ENCODE results near the gene STAB2.

DNA sequence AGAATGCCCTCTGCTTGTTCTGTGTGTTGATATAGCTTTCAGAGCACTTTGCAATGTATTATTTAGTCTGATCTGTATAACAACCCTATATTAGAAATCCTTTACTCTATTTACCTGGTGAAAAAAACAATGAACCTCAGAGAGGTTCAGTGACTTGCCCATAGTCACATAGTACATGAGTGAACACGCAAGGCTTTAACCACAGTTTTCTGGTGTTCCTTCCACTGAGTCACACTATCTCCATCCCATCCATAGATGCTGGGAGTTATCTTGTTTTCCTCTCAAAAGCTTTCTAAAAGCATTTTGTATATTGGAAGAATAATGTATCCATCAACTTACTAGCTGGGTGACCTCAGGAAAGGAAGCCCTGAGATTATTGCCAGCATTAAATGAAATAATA, 149.5 kb downstream of the STAB2 start:
- no peak for TF ChIP-seq RAD21 (IDR thresholded peaks at IDR 0.05; ENCODE audit: low read depth)
- TF ChIP-seq EP300 (IDR thresholded peaks at IDR 0.05; ENCODE audit: borderline replicate concordance), result no peak
- TF ChIP-seq ZBTB7A (IDR thresholded peaks at IDR 0.05; ENCODE audit: low read depth), result no peak
- TF ChIP-seq, protein P1, sequence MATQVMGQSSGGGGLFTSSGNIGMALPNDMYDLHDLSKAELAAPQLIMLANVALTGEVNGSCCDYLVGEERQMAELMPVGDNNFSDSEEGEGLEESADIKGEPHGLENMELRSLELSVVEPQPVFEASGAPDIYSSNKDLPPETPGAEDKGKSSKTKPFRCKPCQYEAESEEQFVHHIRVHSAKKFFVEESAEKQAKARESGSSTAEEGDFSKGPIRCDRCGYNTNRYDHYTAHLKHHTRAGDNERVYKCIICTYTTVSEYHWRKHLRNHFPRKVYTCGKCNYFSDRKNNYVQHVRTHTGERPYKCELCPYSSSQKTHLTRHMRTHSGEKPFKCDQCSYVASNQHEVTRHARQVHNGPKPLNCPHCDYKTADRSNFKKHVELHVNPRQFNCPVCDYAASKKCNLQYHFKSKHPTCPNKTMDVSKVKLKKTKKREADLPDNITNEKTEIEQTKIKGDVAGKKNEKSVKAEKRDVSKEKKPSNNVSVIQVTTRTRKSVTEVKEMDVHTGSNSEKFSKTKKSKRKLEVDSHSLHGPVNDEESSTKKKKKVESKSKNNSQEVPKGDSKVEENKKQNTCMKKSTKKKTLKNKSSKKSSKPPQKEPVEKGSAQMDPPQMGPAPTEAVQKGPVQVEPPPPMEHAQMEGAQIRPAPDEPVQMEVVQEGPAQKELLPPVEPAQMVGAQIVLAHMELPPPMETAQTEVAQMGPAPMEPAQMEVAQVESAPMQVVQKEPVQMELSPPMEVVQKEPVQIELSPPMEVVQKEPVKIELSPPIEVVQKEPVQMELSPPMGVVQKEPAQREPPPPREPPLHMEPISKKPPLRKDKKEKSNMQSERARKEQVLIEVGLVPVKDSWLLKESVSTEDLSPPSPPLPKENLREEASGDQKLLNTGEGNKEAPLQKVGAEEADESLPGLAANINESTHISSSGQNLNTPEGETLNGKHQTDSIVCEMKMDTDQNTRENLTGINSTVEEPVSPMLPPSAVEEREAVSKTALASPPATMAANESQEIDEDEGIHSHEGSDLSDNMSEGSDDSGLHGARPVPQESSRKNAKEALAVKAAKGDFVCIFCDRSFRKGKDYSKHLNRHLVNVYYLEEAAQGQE (IDR thresholded peaks at IDR 0.05; ENCODE audit: low read depth), result no peak
- no peak for TF ChIP-seq CEBPB (IDR thresholded peaks at IDR 0.05)
- no peak for TF ChIP-seq TAF1 (IDR thresholded peaks at IDR 0.05; ENCODE audit: low read depth)
- TF ChIP-seq EGR1 (IDR thresholded peaks at IDR 0.05), result no peak
- no peak for TF ChIP-seq NFIC (IDR thresholded peaks at IDR 0.05)
- no peak for TF ChIP-seq TCF12 (IDR thresholded peaks at IDR 0.05; ENCODE audit: low read depth)
- TF ChIP-seq, protein P2, sequence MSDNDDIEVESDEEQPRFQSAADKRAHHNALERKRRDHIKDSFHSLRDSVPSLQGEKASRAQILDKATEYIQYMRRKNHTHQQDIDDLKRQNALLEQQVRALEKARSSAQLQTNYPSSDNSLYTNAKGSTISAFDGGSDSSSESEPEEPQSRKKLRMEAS (IDR thresholded peaks at IDR 0.05), result no peak

Measured in Ishikawa (cell line).